GM10248 (cell line): Measurements from ENCODE around the gene WNT7A.
A peak's percentile ranks its signal among the peaks of the same experiment; 100 is the strongest.
"Not testable (repeated sequence)": the region's sequence is repeated elsewhere in the genome, so short reads cannot be mapped to it uniquely, and the experiment has no call there.

ENCODE experiments used
- CTCF ChIA-PET: fragments of 300-600 bp; sonication (Branson Sonifier 250); formaldehyde crosslinking; extraction: SDS; loops from one replicate; lab custom pipeline; 2021; ENCODE audit warnings: antibody characterized with exemption; lab: Yijun Ruan, JAX
- POLR2A ChIA-PET: fragments of 350-650 bp; sonication (Branson Sonifier 250); formaldehyde crosslinking; extraction: SDS; loops from one replicate; lab custom pipeline; 2020; ENCODE audit warnings: antibody characterized with exemption; lab: Yijun Ruan, JAX
- DNase-seq: peaks from one replicate; pipeline ENCODE4 v3.0.0; 2012; ENCODE audit errors: extremely low spot score
- TF ChIP-seq, protein P1 (sequence below): IDR thresholded peaks from 2 replicates; pipeline ENCODE4 v1.5.1; 2012; ENCODE audit warnings: mild to moderate bottlenecking, low read depth; ENCODE audit errors: extremely low read depth, missing control alignments, control extremely low read depth

The WNT7A gene

DNA sequence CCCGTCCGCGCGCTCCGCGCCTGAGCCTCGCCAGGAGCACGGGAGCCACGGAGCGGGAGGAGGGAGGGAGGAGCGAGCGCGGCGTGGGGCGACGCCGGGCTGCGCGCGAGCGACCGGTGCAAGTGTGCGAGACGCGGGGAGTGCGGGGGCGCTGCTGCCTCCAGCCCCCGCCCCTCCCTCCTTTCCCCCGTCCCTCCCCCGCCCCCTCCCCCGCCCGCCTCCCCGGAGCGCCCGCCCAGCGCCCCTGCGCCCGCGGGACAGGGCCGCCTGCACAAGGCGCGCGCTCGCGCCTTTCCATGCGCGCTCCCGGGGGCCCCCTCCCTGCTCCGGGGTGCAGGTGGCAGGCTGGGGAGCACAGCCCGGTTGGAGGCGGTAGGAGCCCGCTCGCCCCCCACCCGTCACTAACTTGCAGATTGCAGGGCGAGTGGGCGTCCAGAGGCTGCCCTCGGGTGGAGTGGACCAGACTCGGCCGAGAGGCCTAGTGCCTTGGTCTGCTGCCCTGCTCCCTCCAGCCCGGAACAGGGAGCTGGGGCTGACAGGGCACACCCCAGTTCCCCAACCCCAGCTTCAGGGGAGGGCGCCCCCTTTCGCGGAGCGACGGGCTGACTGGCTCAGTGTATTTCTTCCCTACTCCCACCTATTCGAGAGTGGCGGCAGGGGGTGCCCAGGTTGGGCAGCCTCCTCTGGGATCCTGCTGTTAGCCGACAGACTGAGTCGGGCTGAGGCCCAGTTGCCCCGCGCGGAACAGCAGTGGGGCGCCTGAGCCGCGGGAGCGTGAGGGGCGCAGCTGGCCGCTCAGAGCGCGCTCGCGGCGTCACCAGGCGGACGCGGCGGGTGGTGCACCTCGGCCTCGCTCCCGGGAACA lies at the start of gene WNT7A:
Gene WNT7A (minus strand): TSS at position 126 of the 865 bp plus-strand sequence. CDS start 255 bp downstream, outside the sequence.
- peak; percentile 41 for DNase-seq
- POLR2A ChIA-PET, result no interaction called here
- CTCF ChIA-PET, result interaction anchor here (6.3 kb wide), 1 partner anchor 223 kb away, joined by 41 read pairs; no protein-coding TSS in a partner anchor
- TF ChIP-seq, protein P1, sequence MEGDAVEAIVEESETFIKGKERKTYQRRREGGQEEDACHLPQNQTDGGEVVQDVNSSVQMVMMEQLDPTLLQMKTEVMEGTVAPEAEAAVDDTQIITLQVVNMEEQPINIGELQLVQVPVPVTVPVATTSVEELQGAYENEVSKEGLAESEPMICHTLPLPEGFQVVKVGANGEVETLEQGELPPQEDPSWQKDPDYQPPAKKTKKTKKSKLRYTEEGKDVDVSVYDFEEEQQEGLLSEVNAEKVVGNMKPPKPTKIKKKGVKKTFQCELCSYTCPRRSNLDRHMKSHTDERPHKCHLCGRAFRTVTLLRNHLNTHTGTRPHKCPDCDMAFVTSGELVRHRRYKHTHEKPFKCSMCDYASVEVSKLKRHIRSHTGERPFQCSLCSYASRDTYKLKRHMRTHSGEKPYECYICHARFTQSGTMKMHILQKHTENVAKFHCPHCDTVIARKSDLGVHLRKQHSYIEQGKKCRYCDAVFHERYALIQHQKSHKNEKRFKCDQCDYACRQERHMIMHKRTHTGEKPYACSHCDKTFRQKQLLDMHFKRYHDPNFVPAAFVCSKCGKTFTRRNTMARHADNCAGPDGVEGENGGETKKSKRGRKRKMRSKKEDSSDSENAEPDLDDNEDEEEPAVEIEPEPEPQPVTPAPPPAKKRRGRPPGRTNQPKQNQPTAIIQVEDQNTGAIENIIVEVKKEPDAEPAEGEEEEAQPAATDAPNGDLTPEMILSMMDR, result peak; percentile 22

DNA sequence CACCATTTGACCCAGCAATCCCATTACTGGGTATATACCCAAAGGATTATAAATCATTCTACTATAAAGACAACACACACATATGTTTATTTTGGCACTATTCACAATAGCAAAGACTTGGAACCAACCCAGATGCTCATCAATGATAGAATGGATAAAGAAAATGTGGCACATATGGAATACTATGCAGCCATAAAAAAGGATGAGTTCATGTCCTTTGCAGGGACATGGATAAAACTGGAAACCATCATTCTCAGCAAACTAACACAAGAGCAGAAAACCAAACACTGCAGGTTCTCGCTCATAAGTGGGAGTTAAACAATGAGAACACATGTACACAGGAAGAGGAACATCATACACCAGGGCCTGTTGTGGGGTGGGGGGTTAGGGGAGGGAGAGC lies 48.9 kb upstream of the WNT7A start:
- POLR2A ChIA-PET, CTCF ChIA-PET: not testable (repeated sequence)

DNA sequence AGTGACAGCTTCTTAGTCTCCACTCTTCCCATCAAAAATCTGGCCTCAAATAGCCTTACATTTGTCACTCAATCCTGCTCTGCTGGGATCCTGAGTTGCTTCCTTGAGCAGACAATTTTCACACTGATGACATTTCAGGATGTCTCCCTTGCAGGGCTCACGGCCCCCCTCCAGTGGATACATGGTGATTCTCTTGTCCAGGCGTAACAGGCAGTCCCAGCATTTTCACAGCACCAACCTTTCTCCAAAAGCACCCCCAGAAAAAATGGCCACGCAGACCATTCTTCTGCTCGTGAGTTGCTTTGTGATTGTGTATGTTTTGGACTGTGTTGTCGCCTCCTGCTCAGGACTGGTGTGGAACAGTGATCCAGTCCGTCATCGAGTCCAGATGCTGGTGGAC lies 47.4 kb upstream of the WNT7A start:
- CTCF ChIA-PET, result no interaction called here
- no peak for DNase-seq
- TF ChIP-seq, protein P1, result no peak

More for the DNA sequence above, 48.9 kb upstream of the WNT7A start:
- DNase-seq, result not testable (repeated sequence)

DNA sequence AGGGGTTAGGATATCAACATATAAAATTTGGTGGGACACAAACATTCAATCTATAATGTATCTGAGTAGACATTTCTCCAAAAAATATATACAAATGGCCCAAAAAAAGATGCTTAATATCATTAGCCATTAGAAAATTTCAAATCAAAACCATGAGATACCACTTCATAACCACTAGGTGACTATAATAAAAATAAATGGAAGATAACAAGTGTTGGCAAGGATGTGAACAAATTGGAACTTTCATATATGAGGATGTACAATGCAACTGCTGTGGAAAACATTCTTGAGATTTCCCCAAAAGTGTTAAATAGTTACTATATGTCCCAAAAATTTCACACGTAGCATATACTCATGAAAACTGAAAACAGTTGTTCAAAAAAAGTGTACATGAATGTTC lies 36.5 kb upstream of the WNT7A start:
- POLR2A ChIA-PET, result no interaction called here
- TF ChIP-seq, protein P1, result no peak
- CTCF ChIA-PET, result interaction anchor here (1.3 kb wide), 1 partner anchor 20 kb away, joined by 3 read pairs; no protein-coding TSS in a partner anchor
- no peak for DNase-seq

More for the DNA sequence above, 47.4 kb upstream of the WNT7A start:
- POLR2A ChIA-PET, result no interaction called here

DNA sequence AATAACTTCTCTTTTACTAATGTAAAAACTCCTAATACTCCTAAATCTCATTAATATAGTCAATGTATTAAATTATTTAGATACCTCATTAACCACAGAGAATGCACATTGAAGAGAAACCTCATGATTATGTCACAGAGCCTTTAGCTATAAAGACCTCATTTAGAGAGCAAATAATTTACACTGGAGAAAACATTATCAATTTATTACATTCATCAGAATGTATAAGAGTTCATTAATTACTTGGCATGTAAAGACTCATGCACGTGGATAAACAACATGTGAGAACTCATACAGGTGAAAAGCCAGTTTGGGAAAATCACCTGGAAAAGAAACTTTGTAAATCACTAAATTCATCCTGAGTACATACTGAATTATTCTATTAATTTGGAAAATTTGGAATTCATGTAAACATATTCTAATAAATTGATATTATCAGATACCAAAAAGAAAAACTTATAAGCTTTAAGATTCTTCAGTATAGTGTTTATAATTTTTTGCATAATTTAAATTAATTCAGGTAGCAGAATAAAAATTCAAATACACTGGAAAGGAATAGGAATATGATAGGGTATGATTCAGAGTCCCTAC lies 22.9 kb upstream of the WNT7A start:
- POLR2A ChIA-PET, result no interaction called here
- no peak for DNase-seq
- CTCF ChIA-PET, result no interaction called here
- TF ChIP-seq, protein P1, result no peak

DNA sequence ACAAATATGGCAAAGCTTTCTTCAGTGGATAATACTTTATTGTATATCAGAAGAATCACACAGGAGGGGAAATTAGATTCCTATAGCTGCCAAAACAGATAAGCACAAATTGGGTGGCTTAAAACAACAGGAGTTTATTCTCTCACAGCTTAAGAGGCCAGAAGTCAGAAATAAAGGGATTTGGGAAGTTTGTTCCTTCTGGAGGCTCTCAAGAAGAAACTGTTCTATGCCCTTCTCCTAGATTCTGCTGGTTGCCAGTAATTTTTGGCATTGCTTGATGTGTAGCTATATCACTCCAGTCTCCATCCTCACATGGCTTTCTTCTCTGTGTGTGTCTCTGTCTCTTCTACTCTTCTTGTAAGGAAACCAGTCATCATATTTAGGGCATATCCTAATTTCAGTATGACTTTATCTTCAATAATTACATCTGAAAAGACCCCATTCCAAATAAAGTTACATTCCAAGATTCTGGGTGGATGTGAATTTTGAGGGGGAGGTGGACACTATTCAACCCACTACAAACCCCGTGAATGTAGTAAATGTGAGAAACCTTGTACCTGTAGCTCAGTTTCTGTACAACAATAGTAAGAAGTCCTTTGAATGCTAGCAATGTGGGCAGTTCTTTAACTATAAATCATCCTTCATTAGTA lies 22.2 kb upstream of the WNT7A start:
- no peak for DNase-seq
- TF ChIP-seq, protein P1, result no peak
- ChIA-PET CTCF (interaction anchor here (1.3 kb wide), 1 partner anchor 17 kb away, joined by 6 read pairs; no protein-coding TSS in a partner anchor), POLR2A (no interaction called here)

DNA sequence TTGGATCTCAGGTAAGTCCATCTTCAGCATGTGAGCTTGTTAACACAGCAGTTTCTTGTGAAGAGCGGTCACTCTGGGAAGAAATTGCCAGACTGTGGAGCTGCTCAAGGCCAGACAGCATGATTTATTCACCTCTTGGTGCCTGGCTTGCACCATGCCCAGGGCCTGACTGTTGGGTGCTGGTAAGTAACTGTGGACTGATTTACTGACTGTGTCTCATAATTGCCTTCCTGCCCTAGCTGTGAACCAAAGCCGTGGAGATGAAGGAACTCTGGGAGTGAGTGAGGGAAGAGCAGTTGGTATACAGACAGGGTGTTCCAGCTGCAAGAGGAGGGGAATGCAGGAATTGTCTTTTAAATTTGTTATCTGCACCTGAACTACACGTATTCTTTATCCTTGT lies 18.5 kb upstream of the WNT7A start:
- no peak for DNase-seq
- TF ChIP-seq, protein P1, result no peak
- POLR2A ChIA-PET, result no interaction called here
- CTCF ChIA-PET, result interaction anchor here (1.6 kb wide), 1 partner anchor 569 kb away, joined by 4 read pairs; no protein-coding TSS in a partner anchor
